Suprapubic skin (tissue), 3 donors: Measurements from ENCODE around the gene P2RX2.

ENCODE experiments used
- CTCF ChIP-seq, 2 donors: fragments of 200-600 bp in 1 of 2; fragments of 450-650 bp in 1 of 2; sonication (generic) in 1 of 2; IDR thresholded peaks; one replicate each; pipeline ENCODE4 v1.5.1; 2016 to 2019; ENCODE audit warnings: antibody characterized with exemption in 2 of 2, mild to moderate bottlenecking in 1 of 2, moderate library complexity in 1 of 2
- EP300 ChIP-seq: sonication (generic); formaldehyde crosslinking; IDR thresholded peaks from one replicate; pipeline ENCODE4 v1.6.1; 2017; ENCODE audit warnings: antibody characterized with exemption
- POLR2A ChIP-seq, 2 donors: fragments of 450-650 bp; IDR thresholded peaks; one replicate each; pipeline ENCODE4 v1.6.1; 2017; ENCODE audit warnings: antibody characterized with exemption in 2 of 2, mild to moderate bottlenecking in 2 of 2, moderate library complexity in 2 of 2

GRCh38 chr12:132668191-132669088 lies 49.9 kb downstream of the P2RX2 start:
- TF ChIP-seq POLR2A (IDR thresholded peaks at IDR 0.05) (no peak), CTCF (IDR thresholded peaks at IDR 0.05) (no peak), EP300 (no peak)
